CD8-positive, alpha-beta memory T cell (primary cell): ENCODE results near the gene C22orf31. TPM values are rescaled to one million over a fixed set of nuclear protein-coding genes. Genes with fewer than 3 reads are reported as not detected.

ENCODE experiments used
- CTCF ChIA-PET: fragments of 350-600 bp; sonication (Branson Sonifier 250); formaldehyde crosslinking; loops from one replicate; lab custom pipeline; 2021; ENCODE audit warnings: antibody characterized with exemption; lab: Charles Lee
- POLR2A ChIA-PET: fragments of 350-600 bp; sonication (Branson Sonifier 250); formaldehyde crosslinking; loops from one replicate; lab custom pipeline; 2021; ENCODE audit warnings: antibody characterized with exemption; lab: Charles Lee
- DNase-seq, 5 donors: peaks; one replicate each; pipeline versions ENCODE4 v3.0.0 to v3.0.0-alpha.2; 2020 to 2022; ENCODE audit warnings: mixed read lengths in 1 of 5
- H3K27ac ChIP-seq: one replicate; pipeline ENCODE4 v1.7.0; 2013; ENCODE audit warnings: low read depth, mild to moderate bottlenecking, low read length, moderate library complexity
- H3K27me3 ChIP-seq: 2 replicates; pipeline ENCODE4 v1.7.0; 2013; ENCODE audit warnings: low read length, mild to moderate bottlenecking; ENCODE audit not compliant: insufficient read depth, poor library complexity, severe bottlenecking
- H3K36me3 ChIP-seq: 2 replicates; pipeline ENCODE4 v1.7.0; 2013; ENCODE audit warnings: mild to moderate bottlenecking, low read length, moderate library complexity; ENCODE audit not compliant: insufficient read depth
- H3K4me1 ChIP-seq: 2 replicates; pipeline ENCODE4 v1.7.0; 2013; ENCODE audit warnings: mild to moderate bottlenecking, low read length, moderate library complexity; ENCODE audit not compliant: insufficient read depth
- H3K4me3 ChIP-seq: 2 replicates; pipeline ENCODE4 v1.7.0; 2013; ENCODE audit warnings: mild to moderate bottlenecking, low read length
- H3K9me3 ChIP-seq: 2 replicates; pipeline ENCODE4 v1.7.0; 2013; ENCODE audit warnings: mild to moderate bottlenecking, low read length
- H3K27ac Mint-ChIP-seq, 8 donors: one replicate each; pipeline ENCODE4 v1.8.0; 2020 to 2021; ENCODE audit warnings: mixed read lengths in 8 of 8, mild to moderate bottlenecking in 6 of 8, inconsistent platforms in 3 of 8, moderate library complexity in 3 of 8
- H3K27me3 Mint-ChIP-seq, 2 donors: one replicate each; pipeline ENCODE4 v1.8.0; 2020 to 2021; ENCODE audit warnings: mixed read lengths in 2 of 2, mild to moderate bottlenecking in 1 of 2, moderate library complexity in 1 of 2
- H3K36me3 Mint-ChIP-seq, 3 donors: one replicate each; pipeline ENCODE4 v1.8.0; 2020 to 2021; ENCODE audit warnings: mixed read lengths in 3 of 3, inconsistent platforms in 1 of 3, mild to moderate bottlenecking in 1 of 3
- H3K4me1 Mint-ChIP-seq, 3 donors: one replicate each; pipeline ENCODE4 v1.8.0; 2020 to 2021; ENCODE audit warnings: mixed read lengths in 3 of 3, inconsistent platforms in 1 of 3, mild to moderate bottlenecking in 1 of 3
- H3K4me3 Mint-ChIP-seq, 7 donors: one replicate each; pipeline ENCODE4 v1.8.0; 2020 to 2021; ENCODE audit warnings: mixed read lengths in 7 of 7, mild to moderate bottlenecking in 6 of 7, moderate library complexity in 4 of 7, inconsistent platforms in 2 of 7
- H3K9me3 Mint-ChIP-seq, 5 donors: one replicate each; pipeline ENCODE4 v1.8.0; 2020 to 2022; ENCODE audit warnings: mixed read lengths in 5 of 5, mild to moderate bottlenecking in 3 of 5, moderate library complexity in 2 of 5, inconsistent platforms in 1 of 5
- polyA plus RNA-seq: library from polyadenylated mRNA; unstranded; fragments of 300-500 nt; fragmentation: Illumina TruSeq; gene quantifications from one replicate; pipeline ENCODE4 v1.2.3, GENCODE V29; 2021
- total RNA-seq, 2 experiments: library from RNA; stranded (reverse); gene quantifications; one replicate each; pipeline ENCODE4 v1.2.3, GENCODE V29; 2021

The C22orf31 gene
- not detected for total RNA-seq
- polyA plus RNA-seq = not detected

DNA sequence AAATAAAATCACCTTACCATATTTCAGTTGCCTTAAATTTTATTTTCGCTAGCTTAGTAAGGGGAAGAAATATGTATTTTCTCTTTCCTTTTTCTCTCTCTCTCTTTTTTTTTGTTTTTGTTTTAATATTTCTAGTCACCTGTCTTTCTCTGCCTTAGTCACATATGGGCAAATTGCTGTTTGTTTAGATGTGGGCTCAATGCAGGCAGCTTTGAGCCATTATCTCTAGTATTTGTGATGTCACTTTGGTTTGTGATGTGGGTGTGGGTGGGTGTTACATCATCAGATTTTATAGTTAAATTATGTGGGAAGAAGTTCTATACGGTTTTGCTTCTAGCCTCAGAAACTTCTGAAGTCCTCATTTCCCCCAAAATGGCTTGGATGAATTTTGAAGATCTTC, at the start of gene C22orf31:
Gene C22orf31, minus strand, starts transcription at position 59 of the 400 bp plus-strand sequence. Its CDS starts 39 bp downstream, at position 20.
- H3K4me1 ChIP-seq = peaks cover 7% of the 10 kb centered on the region
- no peaks in the 10 kb centered on the region for H3K36me3 Mint-ChIP-seq
- no peak for DNase-seq
- no peaks in the 10 kb centered on the region for H3K27me3 ChIP-seq
- no peaks in the 10 kb centered on the region for H3K9me3 ChIP-seq
- peaks cover 16 to 47% of the 10 kb centered on the region in 2 donors for H3K27me3 Mint-ChIP-seq
- H3K4me3 ChIP-seq = no peak within 1 kb of the TSS
- ChIA-PET CTCF (interaction anchor here (1.3 kb wide), 1 partner anchor 11 kb away, joined by 3 read pairs; no protein-coding TSS in a partner anchor), POLR2A (no interaction called here)
- H3K27ac ChIP-seq = no peak within 1 kb of the TSS
- H3K27ac Mint-ChIP-seq = no peak within 1 kb of the TSS
- H3K9me3 Mint-ChIP-seq = no peaks in the 10 kb centered on the region
- no peak within 1 kb of the TSS for H3K4me3 Mint-ChIP-seq
- H3K36me3 ChIP-seq = no peaks in the 10 kb centered on the region
- peaks cover 2 to 16% (median 12%) of the 10 kb centered on the region in 3 donors for H3K4me1 Mint-ChIP-seq

DNA sequence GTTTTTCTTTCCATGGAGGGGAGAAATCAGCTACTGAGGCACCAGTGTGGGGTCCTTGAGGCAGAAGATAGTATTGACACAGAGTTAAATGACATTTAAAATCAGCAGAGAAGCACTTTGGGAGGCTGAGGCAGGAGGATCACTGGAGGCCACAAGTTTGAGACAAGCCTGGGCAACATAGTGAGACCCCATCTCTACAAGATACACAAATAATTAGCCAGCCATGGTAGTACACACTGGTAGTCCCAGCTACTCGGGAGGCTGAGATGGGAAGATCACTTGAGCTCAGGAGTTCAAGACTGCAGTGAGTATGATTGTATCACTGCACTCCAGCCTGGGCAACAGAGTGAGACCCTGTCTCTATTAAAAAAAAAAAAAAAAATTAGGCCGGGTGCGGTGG, 49.3 kb upstream of the C22orf31 start:
- CTCF ChIA-PET = no interaction called here
- H3K9me3 Mint-ChIP-seq = no peaks in the 10 kb centered on the region

DNA sequence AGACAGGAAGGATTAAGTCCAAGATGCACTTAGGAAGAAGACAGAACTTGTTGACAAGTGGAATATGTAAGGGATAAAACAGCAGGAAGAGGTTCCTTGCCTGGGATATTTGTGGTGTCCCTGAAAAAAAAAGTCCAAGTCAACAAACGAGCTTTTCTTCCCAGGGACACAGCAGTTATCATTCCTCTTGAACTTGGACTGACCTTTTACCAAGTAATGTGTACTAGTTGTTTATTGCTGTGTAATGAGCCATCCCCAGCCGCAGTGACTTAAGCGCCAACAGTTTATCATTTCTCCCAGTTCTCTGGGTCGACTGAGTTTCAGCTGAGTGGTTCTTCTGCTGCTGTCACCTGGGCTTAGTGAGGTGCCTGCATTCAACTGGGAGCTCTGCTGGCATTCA, 48.2 kb upstream of the C22orf31 start:
- Mint-ChIP-seq H3K4me3 (no peak overlapping the region), H3K27me3 (peaks cover 13 to 42% of the 10 kb centered on the region in 2 donors), H3K36me3 (no peaks in the 10 kb centered on the region), H3K9me3 (no peaks in the 10 kb centered on the region), H3K4me1 (no peaks in the 10 kb centered on the region), H3K27ac (no peak overlapping the region)
- DNase-seq = no peak
- POLR2A ChIA-PET = no interaction called here
- CTCF ChIA-PET = no interaction called here
- Histone ChIP-seq H3K4me1 (no peaks in the 10 kb centered on the region), H3K27ac (no peak overlapping the region), H3K27me3 (no peaks in the 10 kb centered on the region), H3K4me3 (no peak overlapping the region), H3K9me3 (no peaks in the 10 kb centered on the region), H3K36me3 (no peaks in the 10 kb centered on the region)

More for the DNA sequence above, 49.3 kb upstream of the C22orf31 start:
- H3K27ac Mint-ChIP-seq = peak overlapping the region in 1 of 8 donors; percentile 16
- POLR2A ChIA-PET = no interaction called here
- H3K4me3 Mint-ChIP-seq = no peak overlapping the region
- no peak for DNase-seq
- no peaks in the 10 kb centered on the region for H3K9me3 ChIP-seq
- no peaks in the 10 kb centered on the region for H3K36me3 ChIP-seq
- H3K4me1 ChIP-seq = no peaks in the 10 kb centered on the region
- no peaks in the 10 kb centered on the region for H3K4me1 Mint-ChIP-seq
- peaks cover 13 to 54% of the 10 kb centered on the region in 2 donors for H3K27me3 Mint-ChIP-seq
- H3K4me3 ChIP-seq = no peak overlapping the region
- no peaks in the 10 kb centered on the region for H3K27me3 ChIP-seq
- H3K27ac ChIP-seq = no peak overlapping the region
- no peaks in the 10 kb centered on the region for H3K36me3 Mint-ChIP-seq

DNA sequence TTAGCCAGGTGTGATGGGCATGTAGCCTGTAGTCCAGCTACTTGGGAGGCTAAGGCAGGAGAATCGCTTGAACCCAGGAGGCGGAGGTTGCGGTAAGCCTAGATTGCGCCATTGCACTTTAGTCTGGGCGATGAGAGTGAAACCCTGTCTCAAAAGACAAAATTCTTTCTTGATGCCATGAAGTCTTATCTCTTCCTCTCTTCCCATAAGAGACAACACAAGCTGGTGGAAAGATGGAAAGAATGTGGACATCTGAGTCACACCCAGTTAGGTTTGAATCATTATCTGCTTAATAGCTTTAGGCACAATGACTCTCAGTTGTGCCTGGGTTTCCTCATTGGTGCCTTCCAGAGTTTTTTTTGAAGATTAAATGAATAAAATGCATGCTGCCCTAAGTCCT, 46.5 kb upstream of the C22orf31 start:
- Mint-ChIP-seq H3K9me3 (no peaks in the 10 kb centered on the region), H3K27me3 (peaks cover 10 to 31% of the 10 kb centered on the region in 2 donors), H3K27ac (no peak overlapping the region), H3K4me1 (no peaks in the 10 kb centered on the region), H3K36me3 (no peaks in the 10 kb centered on the region), H3K4me3 (no peak overlapping the region)
- Histone ChIP-seq H3K4me1 (no peaks in the 10 kb centered on the region), H3K36me3 (no peaks in the 10 kb centered on the region), H3K4me3 (no peak overlapping the region), H3K27me3 (no peaks in the 10 kb centered on the region), H3K9me3 (no peaks in the 10 kb centered on the region), H3K27ac (no peak overlapping the region)
- CTCF ChIA-PET = no interaction called here
- no peak for DNase-seq
- POLR2A ChIA-PET = no interaction called here

DNA sequence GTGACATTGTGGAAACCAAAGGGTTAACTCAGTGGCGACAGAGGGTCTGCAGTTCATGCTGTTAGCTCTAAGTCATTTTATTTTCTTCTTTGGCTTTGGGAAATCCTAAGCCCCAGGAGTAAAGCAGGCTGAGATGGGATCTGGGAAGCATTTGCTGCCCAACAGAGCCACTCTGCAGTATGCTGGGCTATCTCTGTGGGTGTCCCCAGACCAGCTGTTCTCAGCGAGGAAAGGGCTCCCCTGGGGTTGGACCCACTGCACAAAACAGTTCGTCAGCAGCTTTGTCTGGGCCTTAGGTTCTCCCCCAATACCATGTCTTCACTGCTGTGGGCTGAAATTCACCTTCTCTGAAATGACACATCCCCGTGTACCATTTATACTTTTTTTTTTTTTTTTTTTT, 45.2 kb upstream of the C22orf31 start:
- Mint-ChIP-seq H3K4me3 (no peak overlapping the region), H3K36me3 (no peaks in the 10 kb centered on the region), H3K27ac (no peak overlapping the region), H3K27me3 (peaks cover 10 to 28% of the 10 kb centered on the region in 2 donors), H3K4me1 (no peaks in the 10 kb centered on the region), H3K9me3 (no peaks in the 10 kb centered on the region)
- ChIA-PET CTCF (no interaction called here), POLR2A (interaction anchor here (0.6 kb wide), 1 partner anchor 384 kb away, joined by 4 read pairs; no protein-coding TSS in a partner anchor)
- no peak overlapping the region for H3K27ac ChIP-seq
- H3K9me3 ChIP-seq = no peaks in the 10 kb centered on the region
- H3K4me1 ChIP-seq = no peaks in the 10 kb centered on the region
- H3K27me3 ChIP-seq = no peaks in the 10 kb centered on the region
- no peaks in the 10 kb centered on the region for H3K36me3 ChIP-seq
- no peak for DNase-seq
- H3K4me3 ChIP-seq = no peak overlapping the region

DNA sequence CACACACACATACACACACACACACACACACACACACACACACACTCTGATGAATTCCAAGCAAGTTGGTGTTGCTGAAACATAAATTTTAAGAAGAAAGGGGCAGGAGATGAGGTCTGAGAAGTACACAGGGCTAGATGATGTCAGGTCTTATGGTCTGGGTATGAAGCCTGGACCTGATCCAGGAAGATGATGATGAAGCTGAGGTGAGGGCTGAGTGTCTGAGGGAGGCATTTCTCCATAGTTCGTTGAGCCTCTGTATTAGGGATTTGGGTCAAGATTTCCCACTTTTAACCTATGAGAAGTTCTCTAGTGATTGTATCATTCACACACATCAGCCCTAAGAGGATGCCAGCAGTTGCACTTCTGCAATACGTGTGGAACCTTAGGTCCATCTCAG, 43.8 kb upstream of the C22orf31 start:
- H3K4me3 ChIP-seq = no peak overlapping the region
- Mint-ChIP-seq H3K4me1 (no peaks in the 10 kb centered on the region), H3K27me3 (peaks cover 10 to 21% of the 10 kb centered on the region in 2 donors), H3K4me3 (no peak overlapping the region), H3K27ac (no peak overlapping the region), H3K9me3 (no peaks in the 10 kb centered on the region), H3K36me3 (no peaks in the 10 kb centered on the region)
- no peak overlapping the region for H3K27ac ChIP-seq
- no peak for DNase-seq
- CTCF ChIA-PET = no interaction called here
- H3K27me3 ChIP-seq = no peaks in the 10 kb centered on the region
- POLR2A ChIA-PET = no interaction called here
- no peaks in the 10 kb centered on the region for H3K36me3 ChIP-seq
- H3K9me3 ChIP-seq = no peaks in the 10 kb centered on the region
- H3K4me1 ChIP-seq = no peaks in the 10 kb centered on the region

DNA sequence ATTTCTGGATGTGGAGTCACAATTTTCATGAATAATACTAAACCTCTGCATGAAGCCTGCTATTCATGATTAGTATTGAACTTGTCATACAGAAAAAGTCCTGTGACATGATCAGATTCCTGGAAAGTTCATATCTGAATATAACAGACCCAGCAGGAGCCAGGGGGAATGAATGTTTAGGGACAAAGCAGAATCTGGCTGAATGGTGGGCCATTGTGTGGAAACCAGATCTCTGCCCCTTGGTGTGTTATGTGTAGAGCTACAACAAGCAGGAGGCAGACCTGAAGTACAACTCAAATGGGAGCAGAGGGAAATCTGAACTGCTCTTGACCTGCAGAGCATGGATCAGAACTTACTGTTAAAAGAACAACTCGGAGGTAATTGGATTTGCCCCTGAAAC, 41.5 kb upstream of the C22orf31 start:
- DNase-seq = no peak
- Mint-ChIP-seq H3K4me3 (no peak overlapping the region), H3K36me3 (no peaks in the 10 kb centered on the region), H3K4me1 (no peaks in the 10 kb centered on the region), H3K27ac (no peak overlapping the region), H3K9me3 (no peaks in the 10 kb centered on the region), H3K27me3 (peaks cover 3 to 14% of the 10 kb centered on the region in 2 donors)
- CTCF ChIA-PET = no interaction called here
- H3K4me1 ChIP-seq = no peaks in the 10 kb centered on the region
- no peak overlapping the region for H3K4me3 ChIP-seq
- H3K9me3 ChIP-seq = no peaks in the 10 kb centered on the region
- H3K27me3 ChIP-seq = no peaks in the 10 kb centered on the region
- H3K36me3 ChIP-seq = no peaks in the 10 kb centered on the region
- no peak overlapping the region for H3K27ac ChIP-seq
- POLR2A ChIA-PET = no interaction called here

DNA sequence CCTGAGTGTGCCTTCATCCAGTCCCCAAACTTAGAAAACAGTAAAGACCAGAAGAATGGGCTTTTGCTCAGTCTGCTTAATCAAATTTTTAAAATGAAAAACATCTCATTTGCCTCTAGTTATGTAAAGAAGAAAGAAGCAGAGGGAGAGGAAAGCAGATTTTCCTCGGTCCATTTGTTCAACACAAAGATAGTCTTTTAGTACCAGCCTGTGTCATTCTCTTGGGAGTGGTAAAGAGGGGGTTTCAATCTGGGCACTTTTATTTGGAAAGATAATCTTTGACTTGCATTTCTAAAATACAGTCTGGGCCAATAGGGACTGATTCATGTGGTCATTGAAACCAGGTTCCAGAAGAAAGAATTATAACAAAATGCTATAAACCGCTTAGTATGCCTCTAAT, 40.7 kb upstream of the C22orf31 start:
- H3K9me3 ChIP-seq = no peaks in the 10 kb centered on the region
- no peaks in the 10 kb centered on the region for H3K36me3 ChIP-seq
- ChIA-PET POLR2A (no interaction called here), CTCF (no interaction called here)
- H3K4me1 Mint-ChIP-seq = no peaks in the 10 kb centered on the region
- H3K36me3 Mint-ChIP-seq = no peaks in the 10 kb centered on the region
- H3K27ac ChIP-seq = no peak overlapping the region
- H3K9me3 Mint-ChIP-seq = no peaks in the 10 kb centered on the region
- H3K4me3 Mint-ChIP-seq = no peak overlapping the region
- H3K4me1 ChIP-seq = no peaks in the 10 kb centered on the region
- H3K27ac Mint-ChIP-seq = no peak overlapping the region
- H3K27me3 Mint-ChIP-seq = peaks cover 5 to 13% of the 10 kb centered on the region in 2 donors
- no peak for DNase-seq
- H3K27me3 ChIP-seq = no peaks in the 10 kb centered on the region
- H3K4me3 ChIP-seq = no peak overlapping the region

DNA sequence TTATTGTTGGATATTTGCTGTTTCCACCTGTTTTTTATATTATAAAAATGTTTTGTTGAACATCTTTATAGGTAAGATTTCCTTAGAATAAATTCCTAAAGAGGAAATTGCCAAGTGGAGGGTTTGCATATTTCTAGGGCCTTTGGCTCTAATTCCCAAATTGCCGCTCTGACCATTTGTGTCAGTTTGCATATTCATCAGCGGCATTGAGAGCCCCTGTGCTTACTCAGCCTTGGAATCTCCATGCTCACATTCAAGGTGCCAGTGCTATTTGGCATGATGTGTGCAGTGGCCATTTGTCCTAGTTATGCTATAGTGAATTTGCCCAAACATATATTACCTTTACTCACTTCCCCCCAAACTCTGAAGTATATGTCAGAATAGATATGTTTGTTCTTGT, 36.7 kb upstream of the C22orf31 start:
- Histone ChIP-seq H3K27ac (no peak overlapping the region), H3K9me3 (no peaks in the 10 kb centered on the region), H3K36me3 (no peaks in the 10 kb centered on the region), H3K27me3 (no peaks in the 10 kb centered on the region), H3K4me3 (no peak overlapping the region), H3K4me1 (no peaks in the 10 kb centered on the region)
- DNase-seq = no peak
- Mint-ChIP-seq H3K4me1 (no peaks in the 10 kb centered on the region), H3K36me3 (no peaks in the 10 kb centered on the region), H3K27me3 (peaks cover 9% of the 10 kb centered on the region in 2 donors), H3K4me3 (no peak overlapping the region), H3K9me3 (no peaks in the 10 kb centered on the region), H3K27ac (no peak overlapping the region)
- ChIA-PET CTCF (no interaction called here), POLR2A (no interaction called here)
